ENCODE data around the gene CEBPB.
A peak's percentile ranks its signal among the peaks of the same experiment; 100 is the strongest.

CEBPB gene

GRCh38 chr20:50219600-50219999 lies 29.0 kb downstream of the CEBPB start:
- Histone ChIP-seq H3K36me3 (no peaks in the 10 kb centered on the region), H3K27ac (peak overlapping the region in 1 of 2 donors; percentile 86), H3K9me3 (no peaks in the 10 kb centered on the region), H3K27me3 (no peaks in the 10 kb centered on the region), H3K4me3 (no peak overlapping the region), H3K4me1 (peaks cover 0 to 41% (median 14%) of the 10 kb centered on the region in 4 donors)
- intact Hi-C loops (cut with DNase I; ENCODE audit: low total_unique reads), result no loop called here
- TF ChIP-seq CTCF (IDR thresholded peaks at IDR 0.05), result no peak
- DNase-seq, result no peak

- Histone ChIP-seq H3K4me1 (peaks cover 0 to 48% (median 20%) of the 10 kb centered on the region in 4 donors), H3K4me3 (no peak overlapping the region), H3K27ac (peak overlapping the region; percentile 79 to 86), H3K27me3 (no peaks in the 10 kb centered on the region), H3K9me3 (no peaks in the 10 kb centered on the region), H3K36me3 (no peaks in the 10 kb centered on the region)
- intact Hi-C loops (cut with DNase I; ENCODE audit: low total_unique reads), result no loop called here
- peak in 1 of 2 donors; percentile 53 for DNase-seq
- TF ChIP-seq CTCF (IDR thresholded peaks at IDR 0.05), result no peak
Observed at GRCh38 chr20:50220093-50220893, 29.7 kb downstream of the CEBPB start.

- no peaks in the 10 kb centered on the region for H3K27me3 ChIP-seq
- peaks cover 0 to 55% (median 26%) of the 10 kb centered on the region in 4 donors for H3K4me1 ChIP-seq
- no peak for TF ChIP-seq CTCF (IDR thresholded peaks at IDR 0.05)
- H3K4me3 ChIP-seq, result no peak overlapping the region
- intact Hi-C loops (cut with DNase I; ENCODE audit: low total_unique reads), result no loop called here
- DNase-seq, result peak in 1 of 2 donors; percentile 60
- no peaks in the 10 kb centered on the region for H3K36me3 ChIP-seq
- peak overlapping the region; percentile 79 to 86 for H3K27ac ChIP-seq
- no peaks in the 10 kb centered on the region for H3K9me3 ChIP-seq
Observed at GRCh38 chr20:50220894-50221365, 30.3 kb downstream of the CEBPB start.

GRCh38 chr20:50221501-50222308 lies 31.1 kb downstream of the CEBPB start:
- no peak for TF ChIP-seq CTCF (IDR thresholded peaks at IDR 0.05)
- H3K4me1 ChIP-seq, result peaks cover 0 to 62% (median 33%) of the 10 kb centered on the region in 4 donors
- peak; percentile 64 to 70 for DNase-seq

GRCh38 chr20:50222309-50223038 lies 31.8 kb downstream of the CEBPB start:
- H3K4me3 ChIP-seq, result no peak overlapping the region
- H3K9me3 ChIP-seq, result no peaks in the 10 kb centered on the region
- no peak for TF ChIP-seq CTCF (IDR thresholded peaks at IDR 0.05)
- peak overlapping the region; percentile 79 to 86 for H3K27ac ChIP-seq
- peaks cover 0 to 68% (median 36%) of the 10 kb centered on the region in 4 donors for H3K4me1 ChIP-seq
- H3K27me3 ChIP-seq, result no peaks in the 10 kb centered on the region
- DNase-seq, result no peak
- intact Hi-C loops (cut with DNase I; ENCODE audit: low total_unique reads), result no loop called here
- no peaks in the 10 kb centered on the region for H3K36me3 ChIP-seq

More at GRCh38 chr20:50221501-50222308, 31.1 kb downstream of the CEBPB start:
- intact Hi-C loops (cut with DNase I; ENCODE audit: low total_unique reads), result no loop called here
- Histone ChIP-seq H3K9me3 (no peaks in the 10 kb centered on the region), H3K27me3 (no peaks in the 10 kb centered on the region), H3K27ac (peak overlapping the region; percentile 79 to 86), H3K4me3 (no peak overlapping the region), H3K36me3 (no peaks in the 10 kb centered on the region)

All from tibial artery (tissue), 4 donors.